ENCODE measurements around the gene SLC43A2. TPM values are rescaled to one million over a fixed set of nuclear protein-coding genes. Genes with fewer than 3 reads are reported as not detected.

SLC43A2 gene
- total RNA-seq, 1 donor from 2014 or later: 5.2 TPM

DNA sequence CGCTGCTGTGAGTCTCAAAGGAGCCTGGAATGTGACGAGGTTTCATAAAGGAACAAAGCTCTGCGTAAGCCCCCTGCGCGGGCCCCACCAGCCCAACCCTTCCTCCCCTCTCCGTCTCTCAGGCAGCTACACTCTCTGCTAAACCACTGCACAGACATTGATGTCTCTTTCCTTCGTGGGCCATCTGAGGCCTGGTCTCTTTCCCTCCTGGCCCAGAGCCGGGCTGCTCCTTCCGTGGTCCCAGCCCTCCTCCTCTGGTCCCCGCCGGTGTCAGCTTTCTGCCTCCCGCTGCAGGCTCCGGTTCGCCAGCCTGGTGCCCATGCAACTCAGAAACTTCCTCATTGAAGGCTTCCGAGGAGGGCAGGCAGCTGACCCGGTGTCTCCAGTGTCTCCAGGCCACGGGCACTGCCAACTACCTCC lies 9.5 kb upstream of the SLC43A2 start:
- Histone ChIP-seq H3K4me3 (no peak overlapping the region), H3K4me1 (no peaks in the 10 kb centered on the region), H3K27me3 (no peaks in the 10 kb centered on the region), H3K27ac (no peak overlapping the region), H3K9me3 (no peaks in the 10 kb centered on the region), H3K36me3 (no peaks in the 10 kb centered on the region)
- intact Hi-C loops (cut with DNase I): no loop called here
- no peak for DNase-seq (ENCODE audit: extremely low spot score in 2 of 2)
- TF ChIP-seq POLR2AphosphoS5 (IDR thresholded peaks at IDR 0.05; ENCODE audit: insufficient read depth in 1 of 2, low read depth in 1 of 2) (no peak), POLR2A (IDR thresholded peaks at IDR 0.05) (no peak)
- TF ChIP-seq, protein P1, sequence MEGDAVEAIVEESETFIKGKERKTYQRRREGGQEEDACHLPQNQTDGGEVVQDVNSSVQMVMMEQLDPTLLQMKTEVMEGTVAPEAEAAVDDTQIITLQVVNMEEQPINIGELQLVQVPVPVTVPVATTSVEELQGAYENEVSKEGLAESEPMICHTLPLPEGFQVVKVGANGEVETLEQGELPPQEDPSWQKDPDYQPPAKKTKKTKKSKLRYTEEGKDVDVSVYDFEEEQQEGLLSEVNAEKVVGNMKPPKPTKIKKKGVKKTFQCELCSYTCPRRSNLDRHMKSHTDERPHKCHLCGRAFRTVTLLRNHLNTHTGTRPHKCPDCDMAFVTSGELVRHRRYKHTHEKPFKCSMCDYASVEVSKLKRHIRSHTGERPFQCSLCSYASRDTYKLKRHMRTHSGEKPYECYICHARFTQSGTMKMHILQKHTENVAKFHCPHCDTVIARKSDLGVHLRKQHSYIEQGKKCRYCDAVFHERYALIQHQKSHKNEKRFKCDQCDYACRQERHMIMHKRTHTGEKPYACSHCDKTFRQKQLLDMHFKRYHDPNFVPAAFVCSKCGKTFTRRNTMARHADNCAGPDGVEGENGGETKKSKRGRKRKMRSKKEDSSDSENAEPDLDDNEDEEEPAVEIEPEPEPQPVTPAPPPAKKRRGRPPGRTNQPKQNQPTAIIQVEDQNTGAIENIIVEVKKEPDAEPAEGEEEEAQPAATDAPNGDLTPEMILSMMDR (IDR thresholded peaks at IDR 0.05): no peak

DNA sequence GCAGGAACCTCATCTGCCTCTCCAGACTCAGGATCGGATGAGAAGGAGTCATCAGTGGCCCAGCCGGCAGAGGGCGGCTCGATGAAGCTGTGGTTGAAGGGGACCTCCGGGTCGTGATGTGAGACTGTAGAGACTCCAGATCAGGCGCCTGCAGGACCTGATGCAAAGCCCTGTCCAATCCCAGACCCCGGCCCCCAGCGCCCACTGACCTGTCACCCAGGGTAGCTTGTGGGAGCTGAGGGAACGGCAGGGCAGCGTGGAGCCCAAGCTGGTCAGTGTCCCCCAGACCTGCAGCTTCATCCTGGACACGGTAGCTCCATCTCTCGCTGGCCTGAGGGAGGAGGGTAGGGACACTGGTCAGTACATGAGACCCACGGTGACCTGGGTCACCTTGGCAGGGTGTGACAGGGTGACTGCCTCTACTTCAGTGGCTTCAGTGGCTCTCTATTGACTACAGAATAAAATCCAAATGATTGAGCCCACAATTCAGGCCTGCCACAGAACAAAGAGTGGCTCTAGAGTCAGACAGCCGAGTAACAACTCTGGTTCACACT lies 8.2 kb upstream of the SLC43A2 start:
- H3K4me1 ChIP-seq: no peaks in the 10 kb centered on the region
- TF ChIP-seq POLR2AphosphoS5 (IDR thresholded peaks at IDR 0.05; ENCODE audit: insufficient read depth in 1 of 2, low read depth in 1 of 2) (no peak), POLR2A (IDR thresholded peaks at IDR 0.05) (no peak)
- TF ChIP-seq, protein P1 (IDR thresholded peaks at IDR 0.05): no peak
- no peaks in the 10 kb centered on the region for H3K9me3 ChIP-seq
- H3K27me3 ChIP-seq: no peaks in the 10 kb centered on the region
- intact Hi-C loops (cut with DNase I): no loop called here
- no peak overlapping the region for H3K4me3 ChIP-seq
- no peak overlapping the region for H3K27ac ChIP-seq
- no peak for DNase-seq (ENCODE audit: extremely low spot score in 2 of 2)
- H3K36me3 ChIP-seq: no peaks in the 10 kb centered on the region

DNA sequence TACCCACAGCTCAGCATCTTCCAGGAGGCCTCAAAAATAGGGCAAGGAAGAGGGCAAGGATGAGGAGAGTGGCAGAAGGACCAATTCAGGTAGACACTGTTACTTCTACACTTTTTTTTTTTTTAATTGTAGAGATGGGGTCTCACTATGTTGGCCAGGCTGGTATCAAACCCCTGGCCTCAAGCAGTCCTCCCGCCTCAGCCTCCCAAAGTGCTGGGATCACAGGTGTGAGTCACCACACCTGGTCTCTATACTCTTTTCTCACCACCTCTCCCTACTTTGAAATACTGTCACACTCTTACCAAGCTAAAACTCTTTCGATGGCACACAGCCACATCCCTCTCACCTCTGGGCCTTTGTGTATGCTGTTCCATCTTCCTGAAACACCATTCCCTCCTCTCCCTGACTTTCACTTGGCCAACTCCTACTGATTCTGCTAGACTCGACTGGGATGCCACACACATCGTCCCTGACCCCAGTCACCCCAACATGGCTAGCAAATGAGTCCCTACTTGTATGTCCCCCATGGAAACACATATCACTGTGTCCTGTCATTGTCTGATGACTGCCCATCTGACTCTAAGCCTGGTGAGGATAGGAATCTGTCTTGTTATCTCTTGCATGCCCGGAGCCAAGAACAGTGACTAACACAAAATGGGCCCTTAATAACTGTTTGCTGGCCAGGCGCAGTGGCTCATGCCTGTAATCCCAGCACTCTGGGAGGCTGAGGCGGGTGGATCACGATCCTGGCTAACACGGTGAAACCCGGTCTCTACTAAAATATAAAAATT lies 7.2 kb upstream of the SLC43A2 start:
- no peaks in the 10 kb centered on the region for H3K9me3 ChIP-seq
- TF ChIP-seq POLR2AphosphoS5 (IDR thresholded peaks at IDR 0.05; ENCODE audit: insufficient read depth in 1 of 2, low read depth in 1 of 2) (no peak), POLR2A (IDR thresholded peaks at IDR 0.05) (no peak)
- TF ChIP-seq, protein P1 (IDR thresholded peaks at IDR 0.05): no peak
- intact Hi-C loops (cut with DNase I): no loop called here
- no peaks in the 10 kb centered on the region for H3K36me3 ChIP-seq
- no peak for DNase-seq (ENCODE audit: extremely low spot score in 2 of 2)
- H3K4me1 ChIP-seq: no peaks in the 10 kb centered on the region
- H3K27ac ChIP-seq: no peak overlapping the region
- H3K4me3 ChIP-seq: no peak overlapping the region
- no peaks in the 10 kb centered on the region for H3K27me3 ChIP-seq

DNA sequence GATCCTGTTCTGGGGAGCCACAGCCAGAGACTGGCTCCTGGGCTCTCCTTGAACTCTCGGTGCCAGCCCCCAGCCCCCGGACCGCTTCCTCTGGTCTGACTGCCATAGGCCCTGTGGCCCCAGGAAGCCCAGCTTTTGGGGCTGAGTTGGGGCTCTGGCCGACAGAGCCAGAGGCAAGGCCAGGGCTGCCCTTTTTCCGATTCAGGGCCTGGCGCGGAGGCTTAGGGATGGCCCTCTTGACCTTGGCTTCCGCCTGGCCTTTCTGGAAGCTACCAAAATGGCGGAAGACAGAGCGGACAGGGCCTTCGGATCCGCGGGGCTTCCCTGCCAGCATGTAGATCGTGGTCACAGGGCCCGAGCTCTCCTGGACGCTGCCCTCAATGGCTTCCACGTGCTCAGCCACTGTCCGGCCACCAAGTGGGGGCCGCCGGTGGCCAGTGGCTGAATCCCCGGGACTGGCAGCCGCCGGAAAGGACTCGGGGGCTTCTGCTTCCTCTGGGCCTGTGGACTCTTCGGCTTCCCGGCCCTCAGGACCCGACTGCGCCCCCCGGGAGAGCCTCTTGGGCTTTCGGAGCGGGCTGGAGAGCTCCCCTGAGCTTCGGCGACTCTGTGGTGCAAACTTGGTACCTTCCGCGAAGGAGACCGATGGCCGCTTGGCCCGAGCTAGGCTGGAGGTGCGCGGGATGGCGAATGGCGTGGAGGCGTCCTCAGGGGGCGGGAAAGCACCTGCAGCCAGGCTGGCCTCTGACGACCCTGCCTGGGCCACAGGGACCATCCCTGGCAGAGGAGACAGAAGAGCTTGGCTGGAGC lies 6.4 kb upstream of the SLC43A2 start:
- Histone ChIP-seq H3K4me1 (peaks cover under 1% of the 10 kb centered on the region), H3K4me3 (no peak overlapping the region), H3K9me3 (no peaks in the 10 kb centered on the region), H3K36me3 (no peaks in the 10 kb centered on the region), H3K27me3 (no peaks in the 10 kb centered on the region), H3K27ac (no peak overlapping the region)
- intact Hi-C loops (cut with DNase I): no loop called here
- no peak for DNase-seq (ENCODE audit: extremely low spot score in 2 of 2)
- no peak for TF ChIP-seq POLR2AphosphoS5 (IDR thresholded peaks at IDR 0.05; ENCODE audit: insufficient read depth in 1 of 2, low read depth in 1 of 2)
- TF ChIP-seq, protein P1 (IDR thresholded peaks at IDR 0.05): no peak
